Endodermal cell (in vitro differentiated cells): ENCODE results near the gene NUBPL. TPM values are rescaled to one million over a fixed set of nuclear protein-coding genes. Genes with fewer than 3 reads are reported as not detected.
"Not testable (repeated sequence)": the region's sequence is repeated elsewhere in the genome, so short reads cannot be mapped to it uniquely, and the experiment has no call there.

Experiments
- DNase-seq: peaks from one replicate; pipeline ENCODE4 v3.0.0-alpha.2; 2017
- H3K27ac ChIP-seq: 2 replicates; pipeline ENCODE4 v1.5.1; 2013; ENCODE audit warnings: mild to moderate bottlenecking, low read depth, low read length, moderate library complexity
- H3K27me3 ChIP-seq: 2 replicates; pipeline ENCODE4 v1.6.1; 2013; ENCODE audit warnings: mild to moderate bottlenecking, low read length, moderate library complexity; ENCODE audit not compliant: insufficient read depth, control insufficient read depth, poor library complexity, severe bottlenecking
- H3K36me3 ChIP-seq: 2 replicates; pipeline ENCODE4 v1.7.0; 2013; ENCODE audit warnings: mild to moderate bottlenecking, low read length, moderate library complexity; ENCODE audit not compliant: control insufficient read depth, insufficient read depth
- H3K4me1 ChIP-seq: one replicate; pipeline ENCODE4 v1.7.0; 2013; ENCODE audit warnings: low read length; ENCODE audit not compliant: control insufficient read depth, insufficient read depth
- H3K4me3 ChIP-seq: 2 replicates; pipeline ENCODE4 v1.5.1; 2013; ENCODE audit warnings: mild to moderate bottlenecking, low read length, moderate library complexity
- H3K9ac ChIP-seq: 2 replicates; pipeline ENCODE4 v1.6.1; 2013; ENCODE audit warnings: mild to moderate bottlenecking, low read length, moderate library complexity; ENCODE audit not compliant: poor library complexity, severe bottlenecking; ENCODE audit errors: extremely low read depth
- H3K9me3 ChIP-seq: 2 replicates; pipeline ENCODE4 v1.6.1; 2013; ENCODE audit warnings: mild to moderate bottlenecking, low read length, moderate library complexity; ENCODE audit not compliant: control insufficient read depth
- H3K27ac Mint-ChIP-seq: 2 replicates; pipeline ENCODE4 v1.8.0; 2020; ENCODE audit warnings: mixed read lengths
- H3K27me3 Mint-ChIP-seq: 2 replicates; pipeline ENCODE4 v1.8.0; 2021; ENCODE audit warnings: mild to moderate bottlenecking, mixed read lengths; ENCODE audit not compliant: insufficient read depth
- H3K36me3 Mint-ChIP-seq: 2 replicates; pipeline ENCODE4 v1.8.0; 2020; ENCODE audit warnings: low read depth, mixed read lengths
- H3K4me1 Mint-ChIP-seq: 2 replicates; pipeline ENCODE4 v1.8.0; 2020; ENCODE audit warnings: mixed read lengths
- H3K4me3 Mint-ChIP-seq: 2 replicates; pipeline ENCODE4 v1.8.0; 2020; ENCODE audit warnings: mild to moderate bottlenecking, moderate library complexity, mixed read lengths
- H3K9me3 Mint-ChIP-seq: 2 replicates; pipeline ENCODE4 v1.8.0; 2020; ENCODE audit warnings: mild to moderate bottlenecking, mixed read lengths
- WGBS, 2 experiments: methylation state at CpG; one replicate each; pipeline versions ENCODE4 v1.1.5 to v1.1.7; 2013; ENCODE audit warnings: missing lambda C conversion rate in 2 of 2, mixed read lengths in 1 of 2; ENCODE audit not compliant: insufficient coverage in 1 of 2, insufficient read length in 1 of 2; 5-methylcytosine and 5-hydroxymethylcytosine counted together
- total RNA-seq, 2 donors: library from RNA; stranded (reverse); fragmentation: NEBNext Ultra II Directional in 1 of 2; extraction: Animal tissue kit (Norgen Biotek cat#: 25700) in 1 of 2; gene quantifications; 2 replicates in 1 of 2; 3 replicates in 1 of 2; pipeline ENCODE4 v1.2.1, GENCODE V29; 2021
- TF ChIP-seq, protein P1 (sequence below): fragments of 200-600 bp; sonication (generic); conservative IDR thresholded peaks from 2 replicates; pipeline ENCODE4 v1.5.0; 2021; ENCODE audit warnings: antibody characterized with exemption, mild to moderate bottlenecking

NUBPL gene
- total RNA-seq, 2 donors from 2014 or later: 12.2 to 14.0 TPM

DNA sequence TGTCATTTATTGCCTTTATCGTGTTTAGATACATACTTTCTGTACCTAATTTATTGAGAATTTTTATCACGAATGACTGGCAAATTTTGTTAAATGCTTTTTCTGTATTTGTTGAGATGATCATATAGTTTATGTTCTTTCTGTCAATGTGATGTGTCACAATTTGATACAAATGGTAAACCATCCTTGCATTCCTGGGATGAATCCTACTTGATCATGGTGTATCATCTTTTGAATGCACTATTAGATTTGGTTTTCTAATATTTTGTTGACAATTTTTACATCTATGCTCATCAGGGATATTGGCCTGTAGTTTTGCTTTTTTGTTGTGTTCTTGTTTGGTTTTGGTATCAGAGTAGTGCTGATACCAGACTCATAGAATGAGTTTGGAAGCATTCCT lies 185.1 kb downstream of the NUBPL start:
- Histone ChIP-seq H3K9me3 (peaks cover 18% of the 10 kb centered on the region), H3K36me3 (no peaks in the 10 kb centered on the region), H3K27ac (no peak overlapping the region), H3K9ac (no peak overlapping the region), H3K4me3 (no peak overlapping the region), H3K4me1 (no peaks in the 10 kb centered on the region), H3K27me3 (no peaks in the 10 kb centered on the region)
- Mint-ChIP-seq H3K27ac (no peak overlapping the region), H3K9me3 (peaks cover 57% of the 10 kb centered on the region), H3K4me3 (no peak overlapping the region), H3K4me1 (no peaks in the 10 kb centered on the region), H3K36me3 (peaks cover 34% of the 10 kb centered on the region), H3K27me3 (no peaks in the 10 kb centered on the region)
- 88% methylated on average over 2 of the region's 2 CpGs; no CpG with 5 or more reads in 1 of the 2 experiments for whole genome bisulfite sequencing, 2 experiments
- TF ChIP-seq, protein P1, sequence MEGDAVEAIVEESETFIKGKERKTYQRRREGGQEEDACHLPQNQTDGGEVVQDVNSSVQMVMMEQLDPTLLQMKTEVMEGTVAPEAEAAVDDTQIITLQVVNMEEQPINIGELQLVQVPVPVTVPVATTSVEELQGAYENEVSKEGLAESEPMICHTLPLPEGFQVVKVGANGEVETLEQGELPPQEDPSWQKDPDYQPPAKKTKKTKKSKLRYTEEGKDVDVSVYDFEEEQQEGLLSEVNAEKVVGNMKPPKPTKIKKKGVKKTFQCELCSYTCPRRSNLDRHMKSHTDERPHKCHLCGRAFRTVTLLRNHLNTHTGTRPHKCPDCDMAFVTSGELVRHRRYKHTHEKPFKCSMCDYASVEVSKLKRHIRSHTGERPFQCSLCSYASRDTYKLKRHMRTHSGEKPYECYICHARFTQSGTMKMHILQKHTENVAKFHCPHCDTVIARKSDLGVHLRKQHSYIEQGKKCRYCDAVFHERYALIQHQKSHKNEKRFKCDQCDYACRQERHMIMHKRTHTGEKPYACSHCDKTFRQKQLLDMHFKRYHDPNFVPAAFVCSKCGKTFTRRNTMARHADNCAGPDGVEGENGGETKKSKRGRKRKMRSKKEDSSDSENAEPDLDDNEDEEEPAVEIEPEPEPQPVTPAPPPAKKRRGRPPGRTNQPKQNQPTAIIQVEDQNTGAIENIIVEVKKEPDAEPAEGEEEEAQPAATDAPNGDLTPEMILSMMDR: no peak
- DNase-seq: no peak

DNA sequence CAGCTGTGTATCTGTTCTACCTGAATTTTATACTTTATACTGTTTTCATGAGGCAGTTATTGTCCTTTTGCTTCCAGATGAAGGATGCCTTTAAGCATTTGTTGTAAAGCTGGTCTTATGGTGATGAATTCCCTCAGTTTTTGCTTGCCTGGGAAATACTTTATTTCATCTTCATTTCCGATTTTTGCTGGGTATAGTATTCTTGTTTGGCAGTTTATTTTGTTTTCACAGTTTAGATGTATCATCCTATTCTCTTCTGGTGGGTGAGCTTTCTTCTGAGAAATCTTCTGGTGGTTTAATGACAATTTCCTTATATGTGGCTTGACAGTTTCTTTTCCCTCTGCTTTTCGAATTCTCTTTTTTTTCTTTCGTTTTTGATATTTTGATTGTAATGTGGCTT lies 188.1 kb downstream of the NUBPL start:
- H3K36me3 ChIP-seq: no peaks in the 10 kb centered on the region
- Mint-ChIP-seq H3K4me1 (no peaks in the 10 kb centered on the region), H3K27ac (no peak overlapping the region), H3K27me3 (no peaks in the 10 kb centered on the region), H3K36me3 (peaks cover 34% of the 10 kb centered on the region), H3K4me3 (no peak overlapping the region), H3K9me3 (peaks cover 59% of the 10 kb centered on the region)
- no peak overlapping the region for H3K4me3 ChIP-seq
- no peaks in the 10 kb centered on the region for H3K27me3 ChIP-seq
- no peaks in the 10 kb centered on the region for H3K4me1 ChIP-seq
- no peak for DNase-seq
- TF ChIP-seq, protein P1: no peak
- 68% methylated on average over 3 of the region's 3 CpGs; no CpG with 5 or more reads in 1 of the 2 experiments for WGBS, 2 experiments
- H3K9ac ChIP-seq: no peak overlapping the region
- peaks cover 18% of the 10 kb centered on the region for H3K9me3 ChIP-seq
- no peak overlapping the region for H3K27ac ChIP-seq

DNA sequence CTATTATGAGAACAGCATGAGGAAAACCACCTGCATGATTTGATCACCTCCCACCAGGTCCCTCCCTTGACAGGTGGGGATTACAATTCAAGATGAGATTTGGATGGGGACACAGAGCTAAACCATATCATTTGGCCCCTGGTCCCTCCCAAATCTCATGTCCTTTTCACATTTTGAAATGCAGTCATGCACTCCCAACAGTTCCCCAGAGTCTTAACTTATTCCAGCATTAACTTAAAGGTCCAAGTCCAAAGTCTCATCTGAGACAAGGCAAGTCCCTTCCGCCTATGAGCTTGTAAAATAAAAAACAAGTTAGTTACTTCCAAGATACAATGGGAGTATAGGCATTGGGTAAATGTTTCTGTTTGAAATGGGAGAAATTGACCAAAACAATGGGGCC lies 189.8 kb downstream of the NUBPL start:
- H3K27me3 ChIP-seq, H3K4me3 ChIP-seq, H3K9ac ChIP-seq, H3K4me3 Mint-ChIP-seq, H3K27ac Mint-ChIP-seq, H3K27me3 Mint-ChIP-seq, H3K27ac ChIP-seq, H3K4me1 Mint-ChIP-seq, H3K36me3 ChIP-seq, H3K4me1 ChIP-seq, DNase-seq: not testable (repeated sequence)
- H3K36me3 Mint-ChIP-seq: peaks cover 31% of the 10 kb centered on the region
- H3K9me3 ChIP-seq: peaks cover 13% of the 10 kb centered on the region
- 90% methylated on average over 1 of the region's 1 CpG; no CpG with 5 or more reads in 1 of the 2 experiments for WGBS, 2 experiments
- peaks cover 51% of the 10 kb centered on the region for H3K9me3 Mint-ChIP-seq
